Stimulated activated CD4-positive, alpha-beta T cell treated with anti-CD3 and anti-CD28 coated beads, Interleukin-12 subunit alpha, Interleukin-12 subunit beta, amount 100 ng/mL, for 48 hours (primary cell): ENCODE results near the gene PRKD1.
"Not testable (repeated sequence)": the region's sequence is repeated elsewhere in the genome, so short reads cannot be mapped to it uniquely, and the experiment has no call there.

ENCODE experiments used
- DNase-seq, 3 donors: peaks; one replicate each; pipeline ENCODE4 v3.0.0-alpha.2; 2020; ENCODE audit warnings: low read depth in 2 of 3, low spot score in 1 of 3

Gene PRKD1

DNA sequence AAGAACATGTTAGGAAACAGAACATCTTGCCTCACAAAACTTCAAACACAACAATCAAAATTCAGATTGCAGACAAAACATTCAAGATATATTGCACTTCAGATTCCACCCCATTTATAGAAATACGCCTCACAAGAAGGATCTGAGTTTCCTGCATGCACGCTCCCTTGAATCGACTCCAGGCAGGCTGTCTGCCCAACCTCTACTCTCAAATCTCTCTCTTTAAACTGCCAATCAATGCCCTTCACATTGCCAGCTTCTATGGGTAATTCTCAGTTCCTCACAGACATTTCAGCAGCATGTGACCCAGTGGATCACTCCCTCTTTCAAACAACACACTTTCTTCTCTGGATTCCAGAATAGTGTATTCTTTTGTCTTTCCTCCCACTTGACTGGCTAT, 184.1 kb downstream of the PRKD1 start:
- no peak for DNase-seq

DNA sequence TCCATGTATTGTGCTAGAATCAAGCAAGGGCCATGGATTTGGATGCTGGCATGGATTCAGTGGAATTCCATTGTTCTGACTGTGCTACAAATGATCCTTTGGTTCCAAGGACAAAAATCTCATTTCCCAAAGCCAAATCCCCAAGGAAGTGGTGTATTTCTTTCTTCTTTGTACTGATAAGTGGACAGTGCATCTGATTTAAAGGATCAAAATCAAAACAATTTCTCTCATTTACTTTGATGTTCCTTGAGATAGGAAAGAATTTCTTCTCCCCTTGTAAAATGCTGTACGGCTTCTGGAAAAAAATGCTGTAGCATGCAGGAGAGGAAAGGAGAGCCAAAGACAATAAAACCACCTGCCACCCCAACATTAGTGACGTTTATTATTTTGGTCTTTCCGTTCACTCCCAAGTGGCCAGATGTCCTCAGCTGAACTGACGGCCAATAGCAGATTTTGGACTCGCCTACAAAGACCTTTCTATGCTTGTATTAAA, 185.7 kb downstream of the PRKD1 start:
- no peak for DNase-seq

GRCh38 chr14:29740491-29740890, 187.2 kb downstream of the PRKD1 start:
- DNase-seq, result no peak

- no peak for DNase-seq
These were observed 188.7 kb downstream of the PRKD1 start for GRCh38 chr14:29738950-29739349.

DNA sequence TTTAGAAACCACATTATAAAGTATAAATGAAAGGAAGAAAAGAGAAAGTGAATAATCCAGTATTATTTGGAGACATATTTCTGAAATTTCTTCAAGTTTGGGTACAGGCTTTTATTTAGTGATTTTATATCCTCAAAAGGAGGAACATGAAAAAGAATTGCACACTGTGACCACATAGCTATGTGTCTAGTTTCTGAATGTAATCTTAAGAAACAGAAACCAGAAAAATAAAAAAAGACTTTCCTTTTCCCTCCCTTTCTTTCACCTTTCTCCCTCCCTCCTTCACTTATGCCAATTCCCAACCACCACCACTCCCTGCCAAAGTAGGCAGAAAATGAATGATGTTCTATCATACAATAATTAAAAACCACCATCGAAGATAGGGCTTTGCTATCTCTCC, 189.6 kb downstream of the PRKD1 start:
- DNase-seq, result no peak

DNA sequence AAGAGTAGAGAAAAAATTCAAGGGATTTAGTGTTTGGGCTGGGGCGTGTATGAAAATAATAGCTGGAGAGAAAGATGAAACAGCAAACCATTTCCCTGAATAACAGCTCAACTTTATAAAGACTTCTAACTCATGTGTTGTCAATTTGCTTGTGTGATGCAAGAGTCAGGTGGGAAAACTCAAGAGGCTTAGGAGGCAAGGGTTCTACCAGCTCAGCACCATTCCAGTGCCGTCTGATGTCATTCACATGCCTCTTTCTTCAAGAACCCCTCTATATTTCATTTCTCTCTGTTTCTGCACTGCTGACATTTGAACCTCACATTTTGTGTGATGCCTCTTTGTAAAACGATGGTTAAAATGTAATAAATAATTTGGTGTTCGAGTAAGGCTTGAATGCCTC, 192.2 kb downstream of the PRKD1 start:
- DNase-seq, result no peak

DNA sequence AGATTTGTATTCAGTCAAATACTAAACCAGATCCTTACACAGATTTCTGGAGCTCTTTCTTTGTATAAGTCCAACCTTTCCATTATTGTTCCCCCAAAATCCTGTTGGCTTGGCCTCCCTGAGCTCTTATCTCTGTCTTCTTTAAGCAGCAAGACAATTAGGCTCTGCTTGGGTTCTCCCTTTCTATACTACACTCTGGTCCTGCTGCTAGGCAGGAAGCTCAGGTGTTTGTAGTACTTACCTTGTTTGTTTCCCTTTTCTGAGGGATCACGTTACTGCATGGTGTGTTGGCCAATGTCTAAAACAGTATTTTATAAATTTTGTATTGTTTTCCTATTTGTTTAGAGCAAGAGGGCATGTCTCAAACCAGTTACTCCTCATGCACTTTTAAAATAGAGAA, 192.9 kb downstream of the PRKD1 start:
- no peak for DNase-seq

- DNase-seq, result not testable (repeated sequence)
These were observed 200.9 kb downstream of the PRKD1 start for GRCh38 chr14:29726560-29727331.

DNA sequence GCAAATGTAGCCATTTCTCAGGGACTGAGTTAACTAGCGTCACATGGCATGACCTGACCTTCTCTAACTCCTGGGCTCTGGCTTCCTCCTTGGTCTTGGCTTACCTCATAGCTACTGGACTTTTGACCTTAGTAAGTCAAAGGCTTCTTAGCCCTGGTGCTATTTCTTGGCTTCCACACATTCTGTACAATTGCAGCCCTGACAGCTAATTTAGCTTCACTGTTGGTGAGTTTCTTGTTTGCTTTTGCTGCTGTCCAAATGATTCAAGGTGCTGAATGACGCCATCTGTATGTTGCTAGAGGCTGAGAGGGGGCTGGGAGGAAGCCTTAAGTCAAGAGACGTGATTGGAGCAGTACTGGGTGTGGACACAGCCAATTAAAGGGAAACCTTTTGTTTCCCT, 202.7 kb downstream of the PRKD1 start:
- no peak for DNase-seq

GRCh38 chr14:29722831-29723230, 204.8 kb downstream of the PRKD1 start:
- no peak for DNase-seq

DNA sequence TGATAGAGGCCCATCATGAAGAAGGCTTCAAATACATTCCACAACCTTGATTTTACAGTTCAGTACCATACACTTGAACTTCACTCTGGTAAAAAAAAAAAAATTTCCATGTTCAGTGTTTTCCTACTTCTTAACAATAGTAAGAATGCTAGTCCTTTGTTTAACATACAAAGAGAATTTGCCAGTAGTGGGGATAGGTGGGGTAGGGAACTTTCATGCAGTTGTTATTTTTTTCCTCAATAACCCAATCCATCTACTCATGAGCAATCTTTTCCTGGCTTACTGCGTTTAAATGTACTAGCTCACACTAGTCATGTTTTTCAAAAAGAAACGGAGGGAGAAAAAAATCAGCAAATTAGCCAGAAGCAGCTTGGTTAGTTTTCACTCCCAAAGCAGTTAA, 206.1 kb downstream of the PRKD1 start:
- DNase-seq, result no peak

- no peak for DNase-seq
These were observed 209.7 kb downstream of the PRKD1 start for GRCh38 chr14:29717901-29718300.

DNA sequence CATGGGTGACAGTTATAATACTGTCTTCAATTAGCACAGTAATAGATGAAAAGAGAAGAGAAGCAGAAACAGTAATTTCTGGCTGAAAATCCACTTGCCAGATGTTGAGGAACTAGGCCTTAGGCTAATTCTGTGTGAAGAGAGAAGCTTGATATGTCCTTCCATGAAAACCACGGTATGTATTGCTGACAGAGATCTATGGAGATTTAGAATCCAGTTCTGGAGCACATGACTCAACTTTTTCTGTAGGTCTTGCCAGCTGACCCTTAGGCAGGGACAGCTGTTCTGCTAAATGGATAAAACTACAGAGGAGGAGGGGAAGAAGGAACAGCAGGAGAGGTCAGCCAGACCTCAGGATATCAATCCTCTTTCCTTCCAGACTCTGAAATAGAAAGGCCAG, 211.5 kb downstream of the PRKD1 start:
- DNase-seq, result no peak

DNA sequence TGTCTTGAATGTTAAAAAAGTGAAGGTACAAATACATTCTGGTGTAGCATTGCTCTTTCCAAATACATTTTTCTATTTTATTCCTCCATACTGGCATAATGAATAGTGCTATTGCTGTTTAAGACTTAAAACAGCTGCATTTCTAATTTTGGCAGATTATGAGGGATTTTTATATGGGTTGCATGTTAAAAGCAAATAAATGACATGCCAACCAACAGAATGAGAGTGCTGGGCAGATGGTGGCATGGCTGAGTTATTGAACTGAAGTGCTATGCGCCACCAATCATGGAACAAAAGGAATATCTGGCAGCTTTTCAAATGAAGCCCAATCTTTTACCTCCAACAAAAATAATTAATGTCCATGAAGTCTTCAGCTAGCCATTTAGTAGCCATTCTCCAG, 215.0 kb downstream of the PRKD1 start:
- DNase-seq, result no peak

DNA sequence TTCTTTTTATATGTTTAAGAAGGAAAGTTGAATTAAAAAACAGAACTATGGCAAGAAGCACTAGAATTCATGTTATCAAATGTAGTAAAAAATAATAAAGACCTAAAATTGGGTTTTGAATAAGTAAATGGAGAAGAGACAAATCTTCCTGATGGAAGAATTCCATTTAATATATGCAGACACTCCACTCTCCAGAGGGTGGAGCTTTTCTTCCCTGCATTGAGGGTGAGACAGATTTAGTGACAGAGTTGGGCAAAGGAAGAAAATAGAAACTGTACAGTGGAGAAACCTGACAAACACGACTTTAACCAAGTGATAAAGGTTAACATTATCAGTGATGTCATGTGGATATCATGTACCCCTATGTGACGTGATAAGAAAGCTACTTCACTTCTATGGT, 217.6 kb downstream of the PRKD1 start:
- DNase-seq, result no peak

DNA sequence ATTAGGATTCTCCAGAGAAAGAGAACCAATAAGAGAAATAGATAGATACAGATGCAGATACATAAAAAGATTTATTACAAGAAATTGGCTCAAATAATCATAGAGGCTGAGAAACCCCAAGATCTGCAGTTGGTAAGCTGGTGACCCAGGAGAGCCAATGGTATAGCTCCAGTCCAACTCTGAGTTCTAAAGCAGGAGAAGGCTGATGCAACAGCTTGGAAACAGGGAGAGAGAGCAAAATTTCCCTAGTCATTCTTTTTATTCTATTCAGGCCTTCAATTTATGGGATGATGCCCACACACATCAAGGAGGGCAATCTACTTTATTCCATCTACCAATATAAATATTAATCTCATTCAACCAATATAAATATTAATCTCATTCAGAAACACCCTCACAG, 218.2 kb downstream of the PRKD1 start:
- DNase-seq, result no peak

DNA sequence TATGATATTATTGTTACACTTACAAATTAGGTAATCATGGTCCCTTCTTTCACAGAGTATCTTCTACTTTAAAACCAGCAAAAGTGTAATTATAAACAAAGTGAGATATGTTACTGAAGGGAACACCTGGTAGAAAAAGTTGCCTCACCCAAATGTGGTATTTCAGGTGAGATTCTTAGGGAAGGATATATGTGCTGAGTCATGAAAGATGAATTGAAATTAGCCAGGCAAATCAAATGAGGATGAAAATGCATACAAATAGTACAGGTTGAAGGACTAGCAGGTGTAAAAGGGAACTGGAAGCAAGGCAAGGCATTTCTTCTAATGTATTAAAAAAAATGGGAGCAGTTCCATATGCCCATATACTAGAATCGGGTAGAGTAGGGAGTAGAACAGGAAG, 220.9 kb downstream of the PRKD1 start:
- no peak for DNase-seq

GRCh38 chr14:29705801-29706200, 221.8 kb downstream of the PRKD1 start:
- DNase-seq, result no peak

DNA sequence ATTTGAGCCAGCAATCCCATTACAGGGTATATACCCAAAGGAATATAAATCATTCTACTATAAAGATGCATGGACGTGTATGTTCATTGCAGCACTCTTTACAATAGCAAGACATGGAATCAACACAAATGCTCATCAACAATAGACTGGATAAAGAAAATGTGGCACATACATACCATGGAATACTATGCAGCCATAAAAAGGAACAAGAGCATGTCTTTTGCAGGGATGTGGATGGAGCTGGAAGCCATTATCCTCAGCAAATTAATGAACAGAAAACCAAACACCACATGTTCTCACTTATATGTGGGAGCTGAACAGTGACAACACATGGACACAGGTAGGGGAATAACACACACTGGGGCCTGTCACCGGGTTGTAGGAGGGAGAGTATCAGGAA, 238.1 kb downstream of the PRKD1 start:
- not testable (repeated sequence) for DNase-seq

DNA sequence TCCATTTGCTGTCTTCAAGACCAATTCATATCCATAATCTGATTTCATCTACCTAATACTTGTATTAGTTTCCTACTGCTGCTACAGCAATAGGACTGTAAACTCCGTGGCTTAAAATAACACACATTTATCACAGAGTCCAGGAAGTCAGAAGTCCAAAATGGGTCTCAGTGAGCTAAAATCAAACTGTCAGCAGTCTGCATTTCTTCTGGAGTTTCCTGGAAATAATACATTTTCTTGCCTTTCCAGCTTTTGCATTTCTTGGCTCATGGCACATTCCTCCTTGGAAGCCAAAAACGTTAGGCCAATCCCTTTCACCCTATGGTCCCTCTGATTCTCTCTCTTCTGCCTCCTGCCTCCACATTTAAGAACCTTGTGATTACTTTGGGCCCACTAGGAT, 239.8 kb downstream of the PRKD1 start:
- DNase-seq, result no peak

GRCh38 chr14:29687071-29687765, 240.4 kb downstream of the PRKD1 start:
- no peak for DNase-seq

DNA sequence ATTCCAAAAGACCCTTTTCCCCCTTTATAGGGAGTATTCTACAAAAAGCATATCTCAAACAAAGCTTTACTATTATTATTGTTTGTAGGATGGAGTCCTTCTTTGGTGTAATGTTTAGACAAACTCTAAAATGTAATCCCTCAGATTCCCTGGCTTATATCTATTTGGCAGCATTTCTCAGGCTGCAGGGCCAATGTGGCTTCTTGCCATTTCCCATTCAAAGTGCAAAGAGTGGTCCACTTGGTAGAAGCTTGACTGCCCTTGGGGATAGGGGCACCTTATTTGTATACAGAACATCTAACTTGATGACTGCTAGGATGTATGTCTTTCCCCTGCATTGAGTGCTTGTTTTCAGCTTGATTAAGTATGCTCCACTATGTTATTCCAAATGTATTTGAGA, 242.7 kb downstream of the PRKD1 start:
- no peak for DNase-seq

DNA sequence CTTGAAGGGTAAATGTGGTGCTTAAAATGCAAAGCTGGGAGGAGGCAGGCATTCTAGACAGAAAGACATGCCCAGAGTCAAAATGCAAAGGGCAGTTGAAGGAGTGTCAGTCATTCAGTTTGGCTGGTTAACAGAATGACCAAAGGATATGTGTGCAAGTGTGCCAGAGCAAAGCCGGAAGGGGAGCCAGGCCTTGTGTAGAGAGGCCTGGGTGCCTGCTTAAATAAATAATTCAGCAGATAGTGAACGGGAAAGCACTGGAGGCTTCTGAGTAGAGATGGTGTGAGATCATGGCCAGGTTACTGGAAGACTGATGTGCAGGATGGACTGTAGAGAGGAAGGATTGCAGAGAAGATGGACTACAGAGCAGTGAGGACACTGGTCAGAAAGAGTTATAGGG, 244.9 kb downstream of the PRKD1 start:
- DNase-seq, result no peak
